Measurements from ENCODE around the gene RGMA. TPM values are rescaled to one million over a fixed set of nuclear protein-coding genes. Genes with fewer than 3 reads are reported as not detected.

RGMA gene
- total and polyA plus RNA-seq, 2 experiments from 2014 or later, result 34.2 to 36.5 TPM

DNA sequence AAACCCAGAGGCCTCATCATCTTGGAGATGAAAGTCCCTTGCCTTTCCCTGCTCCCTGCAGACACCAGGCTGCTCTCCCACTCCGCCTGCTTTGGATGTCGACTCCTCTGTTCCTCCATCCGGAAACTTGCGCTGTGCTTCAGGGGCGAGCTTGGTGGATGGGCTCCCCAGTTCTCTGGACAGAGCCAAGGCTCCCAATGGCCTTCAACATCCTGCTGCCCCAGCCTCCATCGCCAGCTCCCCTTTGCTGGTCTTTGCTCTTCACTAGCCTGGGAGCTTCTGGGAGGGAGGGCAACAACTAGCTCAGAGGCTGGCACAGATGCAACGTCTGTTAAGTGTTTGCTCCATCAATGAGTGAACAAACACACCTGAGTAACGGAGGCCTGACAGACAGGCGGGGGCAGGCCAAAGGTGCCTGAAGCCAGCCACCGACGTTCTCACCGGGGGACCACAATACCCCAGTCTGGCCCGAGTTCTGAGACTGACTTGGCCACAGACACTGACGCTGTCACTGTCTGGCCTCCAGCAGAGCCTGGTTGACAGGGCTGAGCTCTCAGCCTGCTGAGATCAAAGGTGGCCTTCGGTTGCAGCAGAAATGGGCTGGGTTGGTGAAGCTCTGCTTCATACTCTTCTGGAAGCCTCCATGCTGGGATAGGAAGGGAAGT lies 39.0 kb downstream of the RGMA start:
- peaks cover 83% of the 10 kb centered on the region for H3K36me3 Mint-ChIP-seq (ENCODE audit: low read depth)
- peaks cover 20% of the 10 kb centered on the region for H3K36me3 ChIP-seq (ENCODE audit: insufficient read depth)
- peaks cover 14% of the 10 kb centered on the region; the same call in 1 of the 2 replicates for H4K20me1 ChIP-seq (replicated peaks; ENCODE audit: insufficient read depth)
- no peaks in the 10 kb centered on the region; the same call in 2 of the 3 replicates for H3K4me1 Mint-ChIP-seq
- TF ChIP-seq JUNB (IDR thresholded peaks at IDR 0.05; ENCODE audit: unreplicated experiment) (no peak), CREB1 (CRISPR knock-in tag; IDR thresholded peaks at IDR 0.05; ENCODE audit: low read depth) (no peak), POLR2AphosphoS5 (IDR thresholded peaks at IDR 0.05; ENCODE audit: low read depth) (no peak), EZH2phosphoT487 (IDR thresholded peaks at IDR 0.05; ENCODE audit: unreplicated experiment) (no peak), NANOG (IDR thresholded peaks at IDR 0.05; ENCODE audit: borderline replicate concordance) (no peak), STAT1 (IDR thresholded peaks at IDR 0.05; ENCODE audit: unreplicated experiment) (no peak)
- TF ChIP-seq, protein P1, sequence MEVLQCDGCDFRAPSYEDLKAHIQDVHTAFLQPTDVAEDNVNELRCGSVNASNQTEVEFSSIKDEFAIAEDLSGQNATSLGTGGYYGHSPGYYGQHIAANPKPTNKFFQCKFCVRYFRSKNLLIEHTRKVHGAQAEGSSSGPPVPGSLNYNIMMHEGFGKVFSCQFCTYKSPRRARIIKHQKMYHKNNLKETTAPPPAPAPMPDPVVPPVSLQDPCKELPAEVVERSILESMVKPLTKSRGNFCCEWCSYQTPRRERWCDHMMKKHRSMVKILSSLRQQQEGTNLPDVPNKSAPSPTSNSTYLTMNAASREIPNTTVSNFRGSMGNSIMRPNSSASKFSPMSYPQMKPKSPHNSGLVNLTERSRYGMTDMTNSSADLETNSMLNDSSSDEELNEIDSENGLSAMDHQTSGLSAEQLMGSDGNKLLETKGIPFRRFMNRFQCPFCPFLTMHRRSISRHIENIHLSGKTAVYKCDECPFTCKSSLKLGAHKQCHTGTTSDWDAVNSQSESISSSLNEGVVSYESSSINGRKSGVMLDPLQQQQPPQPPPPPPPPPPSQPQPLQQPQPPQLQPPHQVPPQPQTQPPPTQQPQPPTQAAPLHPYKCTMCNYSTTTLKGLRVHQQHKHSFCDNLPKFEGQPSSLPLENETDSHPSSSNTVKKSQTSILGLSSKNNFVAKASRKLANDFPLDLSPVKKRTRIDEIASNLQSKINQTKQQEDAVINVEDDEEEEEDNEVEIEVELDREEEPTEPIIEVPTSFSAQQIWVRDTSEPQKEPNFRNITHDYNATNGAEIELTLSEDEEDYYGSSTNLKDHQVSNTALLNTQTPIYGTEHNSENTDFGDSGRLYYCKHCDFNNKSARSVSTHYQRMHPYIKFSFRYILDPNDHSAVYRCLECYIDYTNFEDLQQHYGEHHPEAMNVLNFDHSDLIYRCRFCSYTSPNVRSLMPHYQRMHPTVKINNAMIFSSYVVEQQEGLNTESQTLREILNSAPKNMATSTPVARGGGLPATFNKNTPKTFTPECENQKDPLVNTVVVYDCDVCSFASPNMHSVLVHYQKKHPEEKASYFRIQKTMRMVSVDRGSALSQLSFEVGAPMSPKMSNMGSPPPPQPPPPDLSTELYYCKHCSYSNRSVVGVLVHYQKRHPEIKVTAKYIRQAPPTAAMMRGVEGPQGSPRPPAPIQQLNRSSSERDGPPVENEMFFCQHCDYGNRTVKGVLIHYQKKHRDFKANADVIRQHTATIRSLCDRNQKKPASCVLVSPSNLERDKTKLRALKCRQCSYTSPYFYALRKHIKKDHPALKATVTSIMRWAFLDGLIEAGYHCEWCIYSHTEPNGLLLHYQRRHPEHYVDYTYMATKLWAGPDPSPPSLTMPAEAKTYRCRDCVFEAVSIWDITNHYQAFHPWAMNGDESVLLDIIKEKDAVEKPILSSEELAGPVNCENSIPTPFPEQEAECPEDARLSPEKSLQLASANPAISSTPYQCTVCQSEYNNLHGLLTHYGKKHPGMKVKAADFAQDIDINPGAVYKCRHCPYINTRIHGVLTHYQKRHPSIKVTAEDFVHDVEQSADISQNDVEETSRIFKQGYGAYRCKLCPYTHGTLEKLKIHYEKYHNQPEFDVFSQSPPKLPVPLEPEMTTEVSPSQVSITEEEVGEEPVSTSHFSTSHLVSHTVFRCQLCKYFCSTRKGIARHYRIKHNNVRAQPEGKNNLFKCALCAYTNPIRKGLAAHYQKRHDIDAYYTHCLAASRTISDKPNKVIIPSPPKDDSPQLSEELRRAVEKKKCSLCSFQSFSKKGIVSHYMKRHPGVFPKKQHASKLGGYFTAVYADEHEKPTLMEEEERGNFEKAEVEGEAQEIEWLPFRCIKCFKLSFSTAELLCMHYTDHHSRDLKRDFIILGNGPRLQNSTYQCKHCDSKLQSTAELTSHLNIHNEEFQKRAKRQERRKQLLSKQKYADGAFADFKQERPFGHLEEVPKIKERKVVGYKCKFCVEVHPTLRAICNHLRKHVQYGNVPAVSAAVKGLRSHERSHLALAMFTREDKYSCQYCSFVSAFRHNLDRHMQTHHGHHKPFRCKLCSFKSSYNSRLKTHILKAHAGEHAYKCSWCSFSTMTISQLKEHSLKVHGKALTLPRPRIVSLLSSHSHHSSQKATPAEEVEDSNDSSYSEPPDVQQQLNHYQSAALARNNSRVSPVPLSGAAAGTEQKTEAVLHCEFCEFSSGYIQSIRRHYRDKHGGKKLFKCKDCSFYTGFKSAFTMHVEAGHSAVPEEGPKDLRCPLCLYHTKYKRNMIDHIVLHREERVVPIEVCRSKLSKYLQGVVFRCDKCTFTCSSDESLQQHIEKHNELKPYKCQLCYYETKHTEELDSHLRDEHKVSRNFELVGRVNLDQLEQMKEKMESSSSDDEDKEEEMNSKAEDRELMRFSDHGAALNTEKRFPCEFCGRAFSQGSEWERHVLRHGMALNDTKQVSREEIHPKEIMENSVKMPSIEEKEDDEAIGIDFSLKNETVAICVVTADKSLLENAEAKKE (CRISPR knock-in tag; IDR thresholded peaks at IDR 0.05), result no peak
- TF ChIP-seq, protein P2, sequence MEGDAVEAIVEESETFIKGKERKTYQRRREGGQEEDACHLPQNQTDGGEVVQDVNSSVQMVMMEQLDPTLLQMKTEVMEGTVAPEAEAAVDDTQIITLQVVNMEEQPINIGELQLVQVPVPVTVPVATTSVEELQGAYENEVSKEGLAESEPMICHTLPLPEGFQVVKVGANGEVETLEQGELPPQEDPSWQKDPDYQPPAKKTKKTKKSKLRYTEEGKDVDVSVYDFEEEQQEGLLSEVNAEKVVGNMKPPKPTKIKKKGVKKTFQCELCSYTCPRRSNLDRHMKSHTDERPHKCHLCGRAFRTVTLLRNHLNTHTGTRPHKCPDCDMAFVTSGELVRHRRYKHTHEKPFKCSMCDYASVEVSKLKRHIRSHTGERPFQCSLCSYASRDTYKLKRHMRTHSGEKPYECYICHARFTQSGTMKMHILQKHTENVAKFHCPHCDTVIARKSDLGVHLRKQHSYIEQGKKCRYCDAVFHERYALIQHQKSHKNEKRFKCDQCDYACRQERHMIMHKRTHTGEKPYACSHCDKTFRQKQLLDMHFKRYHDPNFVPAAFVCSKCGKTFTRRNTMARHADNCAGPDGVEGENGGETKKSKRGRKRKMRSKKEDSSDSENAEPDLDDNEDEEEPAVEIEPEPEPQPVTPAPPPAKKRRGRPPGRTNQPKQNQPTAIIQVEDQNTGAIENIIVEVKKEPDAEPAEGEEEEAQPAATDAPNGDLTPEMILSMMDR (conservative IDR thresholded peaks at IDR 0.05; ENCODE audit: low read depth in 2 of 2), result no peak
- peaks cover 15% of the 10 kb centered on the region for H3K9me3 Mint-ChIP-seq
- no peaks in the 10 kb centered on the region for H3F3A ChIP-seq (replicated peaks; ENCODE audit: low read depth)
- no peaks in the 10 kb centered on the region for H3K9me2 ChIP-seq (ENCODE audit: insufficient read depth)
- no peak overlapping the region for H3K4me3 ChIP-seq
- no peaks in the 10 kb centered on the region for H3K27me3 ChIP-seq (ENCODE audit: insufficient read depth)
- ATAC-seq, result no peak
- no peak overlapping the region for H3K27ac ChIP-seq (ENCODE audit: low read depth)
- no peak overlapping the region for H2AFZ ChIP-seq
- H3K27ac Mint-ChIP-seq, result no peak overlapping the region
- no peak overlapping the region for H3K4me3 Mint-ChIP-seq
- H3K4me1 ChIP-seq (ENCODE audit: insufficient read depth), result no peaks in the 10 kb centered on the region
- peaks cover 8% of the 10 kb centered on the region for H3K27me3 Mint-ChIP-seq (ENCODE audit: insufficient read depth, low read depth, poor library complexity)
- no peak for DNase-seq (ENCODE audit: low spot score)
- H3K79me2 ChIP-seq (replicated peaks; ENCODE audit: insufficient read depth), result peaks cover 12% of the 10 kb centered on the region
- no peak overlapping the region for H3K4me2 ChIP-seq

Data from GM23338 (cell line).